ENCODE measurements around the gene P2RX4. TPM values are rescaled to one million over a fixed set of nuclear protein-coding genes. Genes with fewer than 3 reads are reported as not detected.
A peak's percentile ranks its signal among the peaks of the same experiment; 100 is the strongest.

Gene P2RX4
- total RNA-seq, 6 experiments from 2014 or later, result 11.5 to 79.7 (median 21.9) TPM

- H3K9me3 ChIP-seq, result no peaks in the 10 kb centered on the region
- DNase-seq, result no peak
- intact Hi-C loops (cut with DNase I), result no loop called here
- H3K4me3 ChIP-seq, result no peak overlapping the region
- TF ChIP-seq POLR2A (IDR thresholded peaks at IDR 0.05), result no peak
- TF ChIP-seq CTCF (IDR thresholded peaks at IDR 0.05), result no peak
- no peaks in the 10 kb centered on the region for H3K4me1 ChIP-seq
- peaks cover 10 to 83% (median 31%) of the 10 kb centered on the region in 4 donors for H3K36me3 ChIP-seq
- no peak for ATAC-seq
- 81% methylated on average over 9 of the region's 10 CpGs for WGBS (ENCODE audit: insufficient coverage, low coverage, low lambda C conversion rate, missing lambda C conversion rate)
- H3K27ac ChIP-seq, result no peak overlapping the region
- no peaks in the 10 kb centered on the region for H3K27me3 ChIP-seq
These were observed 55.1 kb downstream of the P2RX4 start for GRCh38 chr12:121264951-121265515.

GRCh38 chr12:121267822-121268221 is 57.9 kb downstream of the P2RX4 start:
- no peaks in the 10 kb centered on the region for H3K4me1 ChIP-seq
- 86% methylated on average over 1 of the region's 1 CpG for WGBS (ENCODE audit: insufficient coverage, low coverage, low lambda C conversion rate, missing lambda C conversion rate)
- H3K27ac ChIP-seq, result no peak overlapping the region
- TF ChIP-seq POLR2A (IDR thresholded peaks at IDR 0.05), result no peak
- TF ChIP-seq CTCF (IDR thresholded peaks at IDR 0.05), result no peak
- intact Hi-C loops (cut with DNase I), result no loop called here
- ATAC-seq (no peak), DNase-seq (no peak)
- no peaks in the 10 kb centered on the region for H3K9me3 ChIP-seq
- no peak overlapping the region for H3K4me3 ChIP-seq
- peaks cover 6 to 67% (median 24%) of the 10 kb centered on the region in 4 donors for H3K36me3 ChIP-seq
- H3K27me3 ChIP-seq, result no peaks in the 10 kb centered on the region

GRCh38 chr12:121273364-121273896 is 63.5 kb downstream of the P2RX4 start:
- Histone ChIP-seq H3K4me1 (peaks cover 0 to 3% (median under 1%) of the 10 kb centered on the region in 4 donors), H3K36me3 (peaks cover under 1 to 43% (median 16%) of the 10 kb centered on the region in 4 donors), H3K27me3 (no peaks in the 10 kb centered on the region), H3K4me3 (no peak overlapping the region), H3K27ac (no peak overlapping the region), H3K9me3 (no peaks in the 10 kb centered on the region)
- DNase-seq (no peak), ATAC-seq (peak in 1 of 4 donors; percentile 14)
- WGBS (ENCODE audit: insufficient coverage, low coverage, low lambda C conversion rate, missing lambda C conversion rate), result 92% methylated on average over 2 of the region's 14 CpGs
- TF ChIP-seq CTCF (IDR thresholded peaks at IDR 0.05), result no peak
- no peak for TF ChIP-seq POLR2A (IDR thresholded peaks at IDR 0.05)
- intact Hi-C loops (cut with DNase I), result no loop called here

- Histone ChIP-seq H3K27me3 (no peaks in the 10 kb centered on the region), H3K4me1 (peaks cover 0 to 11% (median 6%) of the 10 kb centered on the region in 4 donors), H3K4me3 (no peak overlapping the region), H3K36me3 (peaks cover 0 to 35% (median 10%) of the 10 kb centered on the region in 4 donors), H3K9me3 (no peaks in the 10 kb centered on the region), H3K27ac (no peak overlapping the region)
- ATAC-seq (peak in 1 of 4 donors; percentile 11), DNase-seq (no peak)
- WGBS (ENCODE audit: insufficient coverage, low coverage, low lambda C conversion rate, missing lambda C conversion rate), result 96% methylated on average over 14 of the region's 35 CpGs
- intact Hi-C loops (cut with DNase I), result no loop called here
- TF ChIP-seq CTCF (IDR thresholded peaks at IDR 0.05) (no peak), POLR2A (IDR thresholded peaks at IDR 0.05) (no peak)
These were observed 64.3 kb downstream of the P2RX4 start for GRCh38 chr12:121274036-121274763.

Measured in right lobe of liver (tissue), 6 donors.